Cardiac septum (tissue), 1 donor: ENCODE results near the gene SCGB3A2. TPM values are rescaled to one million over a fixed set of nuclear protein-coding genes. Genes with fewer than 3 reads are reported as not detected.

Experiments
- total RNA-seq: library from RNA; stranded (reverse); fragmentation: NEBNext Ultra II Directional; extraction: Animal tissue kit (Norgen Biotek cat#: 25700); gene quantifications from one replicate; pipeline ENCODE4 v1.2.1, GENCODE V29; 2021
- donor health status: DM: no; HTN: no; CAD: no.

The SCGB3A2 gene
- total RNA-seq, 1 donor from 2014 or later, result not detected

Other genes starting within 250 kb of the SCGB3A2 start
- gene JAKMIP2, start 96.0 kb upstream of the SCGB3A2 start, total RNA-seq, result 0.11 TPM
- 1.8 TPM for gene SPINK1, start 47.0 kb upstream of the SCGB3A2 start, total RNA-seq
- gene C5orf46, start 27.8 kb downstream of the SCGB3A2 start, total RNA-seq, result 13.0 TPM
- gene SPINK5, start 185.3 kb downstream of the SCGB3A2 start, total RNA-seq, result 0.16 TPM